ENCODE results near the gene FAT1.

FAT1 gene

DNA sequence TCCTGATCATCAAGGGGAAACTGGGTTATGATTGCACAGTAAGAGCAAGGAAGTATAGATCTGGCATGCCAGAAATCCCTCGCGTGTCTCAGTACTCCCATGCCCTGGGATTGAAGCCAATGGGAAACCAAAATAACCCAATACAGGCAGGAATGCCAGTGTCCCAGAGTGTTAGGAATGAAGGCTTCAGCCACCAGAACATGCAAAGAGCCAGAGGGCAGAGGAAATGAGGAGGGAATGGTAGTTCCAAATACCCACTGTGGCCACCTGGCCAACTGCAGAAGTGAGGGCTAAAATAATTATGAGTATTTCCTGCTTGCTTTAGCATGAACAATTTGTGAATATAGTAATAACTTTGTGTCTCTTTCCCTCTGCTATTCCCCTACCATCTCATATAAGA lies 180.4 kb downstream of the FAT1 start:
- intact Hi-C loops (cut with DNase I), result no loop called here
- DNase-seq, result no peak

DNA sequence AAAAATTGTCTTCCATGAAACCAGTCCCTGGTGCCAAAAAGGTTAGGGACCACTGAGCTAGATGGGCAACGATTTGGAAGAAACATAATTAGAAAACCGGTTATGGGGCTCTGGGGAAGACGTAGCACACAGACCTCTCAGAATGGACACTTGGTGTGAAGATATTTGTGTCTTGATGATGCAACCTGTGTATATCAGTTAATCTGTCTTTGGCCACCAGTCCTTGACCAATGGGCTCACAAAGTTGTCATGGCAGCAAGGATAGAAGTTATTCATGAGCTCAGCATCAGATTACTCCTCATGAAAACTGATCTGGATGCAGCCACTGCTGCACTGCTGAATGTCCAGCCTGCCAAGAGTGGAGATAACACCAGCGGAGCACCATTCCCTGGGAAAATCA lies 181.9 kb downstream of the FAT1 start:
- no peak for DNase-seq
- intact Hi-C loops (cut with DNase I), result no loop called here

DNA sequence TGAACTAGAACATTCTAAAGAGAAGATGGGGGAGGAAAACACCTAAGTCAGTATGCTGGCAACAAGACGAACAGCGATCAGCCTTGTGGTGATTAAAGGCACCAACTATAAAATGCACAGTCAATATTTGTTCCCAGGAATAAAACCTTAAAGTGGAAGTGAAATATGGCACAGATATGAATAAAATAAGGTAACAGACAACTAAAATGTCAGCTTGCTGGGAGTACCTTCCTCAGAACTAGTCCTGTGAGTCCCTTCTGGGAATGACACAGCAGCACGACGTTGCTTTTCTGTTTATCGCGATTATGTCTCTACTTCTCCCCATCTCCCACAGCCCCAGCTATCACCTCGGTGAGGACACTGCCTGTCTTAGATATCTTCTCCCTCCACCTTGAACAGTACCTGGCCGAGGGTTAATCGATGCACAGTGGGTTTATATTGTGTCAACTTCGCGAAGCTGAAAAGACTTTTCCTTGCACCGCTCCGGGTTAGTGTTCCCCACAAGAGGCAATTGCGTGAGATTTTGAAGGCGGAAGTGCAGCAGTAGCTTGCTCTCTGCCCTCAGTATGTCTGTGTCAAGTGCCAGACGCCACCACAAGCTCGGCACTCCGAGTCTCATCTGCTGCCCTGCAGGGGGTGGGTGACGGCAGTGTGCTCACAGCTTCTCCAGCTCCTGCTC lies 185.7 kb downstream of the FAT1 start:
- intact Hi-C loops (cut with DNase I), result no loop called here

More for the DNA sequence above, 185.7 kb downstream of the FAT1 start:
- no peak for DNase-seq

Data from posterior cingulate gyrus (tissue), 11 donors.